Lower leg skin (tissue), 3 donors: ENCODE data around the gene ITM2C.

Experiments
- POLR2A ChIP-seq, 2 donors: fragments of 450-650 bp; IDR thresholded peaks; one replicate each; pipeline ENCODE4 v1.6.1; 2016 to 2017; ENCODE audit warnings: antibody characterized with exemption in 2 of 2, mild to moderate bottlenecking in 1 of 2, moderate library complexity in 1 of 2
- TF ChIP-seq, protein P1 (sequence below), 3 donors: fragments of 450-650 bp; IDR thresholded peaks; one replicate each; pipeline ENCODE4 v1.5.1; 2016; ENCODE audit warnings: antibody characterized with exemption in 3 of 3, mild to moderate bottlenecking in 3 of 3, moderate library complexity in 2 of 3

DNA sequence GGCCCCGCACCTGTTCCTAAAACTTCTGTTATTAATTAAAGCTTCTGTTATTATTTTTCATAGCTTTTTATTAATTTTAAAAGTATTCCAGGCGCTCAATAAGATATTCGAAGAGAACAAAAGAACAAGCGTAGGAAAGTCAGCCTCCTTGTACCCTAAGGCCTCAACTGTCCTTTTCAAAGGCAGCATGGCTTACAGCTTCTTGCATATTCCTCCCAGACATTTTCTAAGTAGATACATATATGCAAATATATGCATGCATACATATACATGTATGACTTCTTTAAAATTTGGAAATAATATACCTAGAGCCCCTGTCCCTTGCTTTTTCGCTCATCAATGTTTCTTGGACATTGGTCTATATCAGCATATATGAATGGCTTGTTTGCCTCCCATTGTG is 48.0 kb downstream of the ITM2C start:
- TF ChIP-seq, protein P1, sequence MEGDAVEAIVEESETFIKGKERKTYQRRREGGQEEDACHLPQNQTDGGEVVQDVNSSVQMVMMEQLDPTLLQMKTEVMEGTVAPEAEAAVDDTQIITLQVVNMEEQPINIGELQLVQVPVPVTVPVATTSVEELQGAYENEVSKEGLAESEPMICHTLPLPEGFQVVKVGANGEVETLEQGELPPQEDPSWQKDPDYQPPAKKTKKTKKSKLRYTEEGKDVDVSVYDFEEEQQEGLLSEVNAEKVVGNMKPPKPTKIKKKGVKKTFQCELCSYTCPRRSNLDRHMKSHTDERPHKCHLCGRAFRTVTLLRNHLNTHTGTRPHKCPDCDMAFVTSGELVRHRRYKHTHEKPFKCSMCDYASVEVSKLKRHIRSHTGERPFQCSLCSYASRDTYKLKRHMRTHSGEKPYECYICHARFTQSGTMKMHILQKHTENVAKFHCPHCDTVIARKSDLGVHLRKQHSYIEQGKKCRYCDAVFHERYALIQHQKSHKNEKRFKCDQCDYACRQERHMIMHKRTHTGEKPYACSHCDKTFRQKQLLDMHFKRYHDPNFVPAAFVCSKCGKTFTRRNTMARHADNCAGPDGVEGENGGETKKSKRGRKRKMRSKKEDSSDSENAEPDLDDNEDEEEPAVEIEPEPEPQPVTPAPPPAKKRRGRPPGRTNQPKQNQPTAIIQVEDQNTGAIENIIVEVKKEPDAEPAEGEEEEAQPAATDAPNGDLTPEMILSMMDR (IDR thresholded peaks at IDR 0.05), result no peak
- TF ChIP-seq POLR2A (IDR thresholded peaks at IDR 0.05), result no peak
